HUES6 (cell line): ENCODE results near the gene ARID3B.
A peak's percentile ranks its signal among the peaks of the same experiment; 100 is the strongest.

ENCODE experiments used
- H3K27ac ChIP-seq: 2 replicates; pipeline ENCODE4 v1.7.0; 2013; ENCODE audit warnings: low read depth, mild to moderate bottlenecking, low read length, inconsistent platforms
- H3K27me3 ChIP-seq: 2 replicates; pipeline ENCODE4 v1.6.1; 2013; ENCODE audit warnings: low read length; ENCODE audit not compliant: control insufficient read depth, insufficient read depth
- H3K36me3 ChIP-seq: 2 replicates; pipeline ENCODE4 v1.6.1; 2013; ENCODE audit warnings: low read length; ENCODE audit not compliant: control insufficient read depth, insufficient read depth
- H3K4me1 ChIP-seq: 2 replicates; pipeline ENCODE4 v1.6.1; 2013; ENCODE audit warnings: low read length; ENCODE audit not compliant: control insufficient read depth, insufficient read depth
- H3K4me3 ChIP-seq: 2 replicates; pipeline ENCODE4 v1.5.1; 2013; ENCODE audit warnings: low read depth, low read length
- H3K9ac ChIP-seq: one replicate; pipeline ENCODE4 v1.6.1; 2013; ENCODE audit warnings: mild to moderate bottlenecking, low read length
- H3K9me3 ChIP-seq: 2 replicates; pipeline ENCODE4 v1.6.1; 2013; ENCODE audit warnings: low read depth, low read length; ENCODE audit not compliant: control insufficient read depth, insufficient read depth

The ARID3B gene

GRCh38 chr15:74545776-74546656 is 5.0 kb downstream of the ARID3B start:
- Histone ChIP-seq H3K9ac (no peak overlapping the region), H3K36me3 (peaks cover 62% of the 10 kb centered on the region), H3K27me3 (no peaks in the 10 kb centered on the region), H3K27ac (no peak overlapping the region), H3K4me3 (no peak overlapping the region), H3K4me1 (peaks cover 30% of the 10 kb centered on the region), H3K9me3 (no peaks in the 10 kb centered on the region)

GRCh38 chr15:74547616-74548015 is 6.6 kb downstream of the ARID3B start:
- H3K4me3 ChIP-seq, result no peak overlapping the region
- H3K27me3 ChIP-seq, result no peaks in the 10 kb centered on the region
- H3K9ac ChIP-seq, result no peak overlapping the region
- peaks cover 74% of the 10 kb centered on the region for H3K36me3 ChIP-seq
- H3K9me3 ChIP-seq, result no peaks in the 10 kb centered on the region
- H3K27ac ChIP-seq, result no peak overlapping the region
- H3K4me1 ChIP-seq, result peaks cover 27% of the 10 kb centered on the region

GRCh38 chr15:74548241-74548640 is 7.2 kb downstream of the ARID3B start:
- H3K4me1 ChIP-seq, result peaks cover 21% of the 10 kb centered on the region
- H3K9ac ChIP-seq, result no peak overlapping the region
- no peaks in the 10 kb centered on the region for H3K9me3 ChIP-seq
- peaks cover 80% of the 10 kb centered on the region for H3K36me3 ChIP-seq
- H3K4me3 ChIP-seq, result no peak overlapping the region
- H3K27ac ChIP-seq, result 0 out of 2 replicates have a peak overlapping the region, but pooled peaks have one; percentile 12
- H3K27me3 ChIP-seq, result no peaks in the 10 kb centered on the region

GRCh38 chr15:74549816-74550215 is 8.8 kb downstream of the ARID3B start:
- H3K27me3 ChIP-seq, result no peaks in the 10 kb centered on the region
- no peaks in the 10 kb centered on the region for H3K9me3 ChIP-seq
- H3K27ac ChIP-seq, result no peak overlapping the region
- no peak overlapping the region for H3K9ac ChIP-seq
- peaks cover 76% of the 10 kb centered on the region for H3K36me3 ChIP-seq
- H3K4me3 ChIP-seq, result no peak overlapping the region
- H3K4me1 ChIP-seq, result peaks cover 18% of the 10 kb centered on the region; the same call in 1 of the 2 replicates

- Histone ChIP-seq H3K4me1 (peaks cover 6% of the 10 kb centered on the region; the same call in 1 of the 2 replicates), H3K36me3 (peaks cover 68% of the 10 kb centered on the region), H3K4me3 (no peak overlapping the region), H3K9me3 (no peaks in the 10 kb centered on the region), H3K9ac (no peak overlapping the region), H3K27me3 (no peaks in the 10 kb centered on the region), H3K27ac (no peak overlapping the region)
Observed at GRCh38 chr15:74551714-74552113, 10.7 kb downstream of the ARID3B start.

- peaks cover 5% of the 10 kb centered on the region; the same call in 1 of the 2 replicates for H3K4me1 ChIP-seq
- no peak overlapping the region for H3K27ac ChIP-seq
- no peak overlapping the region for H3K9ac ChIP-seq
- H3K4me3 ChIP-seq, result no peak overlapping the region
- peaks cover 64% of the 10 kb centered on the region for H3K36me3 ChIP-seq
- H3K9me3 ChIP-seq, result no peaks in the 10 kb centered on the region
- H3K27me3 ChIP-seq, result no peaks in the 10 kb centered on the region
Observed at GRCh38 chr15:74552773-74553441, 11.9 kb downstream of the ARID3B start.

GRCh38 chr15:74555192-74555591 is 14.2 kb downstream of the ARID3B start:
- Histone ChIP-seq H3K4me3 (no peak overlapping the region), H3K4me1 (no peaks in the 10 kb centered on the region), H3K27me3 (no peaks in the 10 kb centered on the region), H3K9ac (no peak overlapping the region), H3K36me3 (peaks cover 50% of the 10 kb centered on the region), H3K9me3 (no peaks in the 10 kb centered on the region), H3K27ac (no peak overlapping the region)

GRCh38 chr15:74558706-74559105 is 17.7 kb downstream of the ARID3B start:
- peaks cover 43% of the 10 kb centered on the region for H3K36me3 ChIP-seq
- no peak overlapping the region for H3K9ac ChIP-seq
- H3K4me3 ChIP-seq, result no peak overlapping the region
- H3K27me3 ChIP-seq, result no peaks in the 10 kb centered on the region
- H3K27ac ChIP-seq, result no peak overlapping the region
- no peaks in the 10 kb centered on the region for H3K4me1 ChIP-seq
- H3K9me3 ChIP-seq, result no peaks in the 10 kb centered on the region

- Histone ChIP-seq H3K36me3 (peaks cover 51% of the 10 kb centered on the region), H3K4me1 (peaks cover 14% of the 10 kb centered on the region; the same call in 1 of the 2 replicates), H3K4me3 (no peak overlapping the region), H3K27me3 (no peaks in the 10 kb centered on the region), H3K9me3 (no peaks in the 10 kb centered on the region), H3K9ac (no peak overlapping the region), H3K27ac (no peak overlapping the region)
Observed at GRCh38 chr15:74563442-74563841, 22.4 kb downstream of the ARID3B start.

GRCh38 chr15:74564182-74564581 is 23.2 kb downstream of the ARID3B start:
- Histone ChIP-seq H3K9me3 (no peaks in the 10 kb centered on the region), H3K36me3 (peaks cover 54% of the 10 kb centered on the region), H3K4me1 (peaks cover 17% of the 10 kb centered on the region; the same call in 1 of the 2 replicates), H3K27me3 (no peaks in the 10 kb centered on the region), H3K27ac (no peak overlapping the region), H3K4me3 (no peak overlapping the region), H3K9ac (no peak overlapping the region)
